ENCODE results near the gene ZNF417. TPM values are rescaled to one million over a fixed set of nuclear protein-coding genes. Genes with fewer than 3 reads are reported as not detected.

The ZNF417 gene
- total and polyA plus RNA-seq, 2 of the 13 experiments (the other 11 are each of a cell fraction or from before 2014, with no cell fraction given), result 2.9 to 13.7 TPM

DNA sequence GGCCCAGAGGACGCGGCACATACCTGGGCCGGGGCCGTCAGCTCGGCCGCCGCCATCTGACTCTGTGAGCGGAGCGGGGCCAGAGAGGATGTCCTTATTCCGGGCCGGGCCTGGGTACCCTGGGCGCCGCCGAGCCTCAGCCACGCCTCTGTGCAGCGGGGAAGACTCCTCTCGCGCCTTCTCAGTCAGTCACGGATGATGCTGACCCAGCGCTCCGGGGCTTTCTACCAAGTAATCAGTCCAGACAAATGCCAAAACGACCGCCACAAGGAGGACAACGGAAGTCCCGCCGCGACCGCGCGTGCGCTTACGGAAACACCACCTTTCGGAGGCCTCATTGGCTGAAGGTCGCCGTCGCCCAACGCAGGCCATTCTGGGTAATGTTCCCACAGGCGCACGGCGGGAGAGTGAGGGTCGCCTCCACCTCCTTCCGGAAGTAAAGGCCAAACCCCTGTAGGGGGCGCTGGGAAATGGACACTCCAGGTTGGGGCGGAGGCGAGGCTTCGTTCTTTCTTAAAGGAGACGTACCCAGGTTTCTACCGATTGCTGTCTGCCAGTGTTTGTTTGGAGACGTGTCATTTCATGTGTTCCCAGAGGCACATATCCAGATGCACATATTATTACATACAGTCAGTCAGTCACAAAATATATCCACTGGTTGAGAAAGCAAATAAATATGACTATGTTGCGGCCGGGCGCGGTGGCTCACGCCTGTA, 31.2 kb upstream of the ZNF417 start, which contains the start of gene ZNF256 (continued):
- TF ChIP-seq, protein P1, sequence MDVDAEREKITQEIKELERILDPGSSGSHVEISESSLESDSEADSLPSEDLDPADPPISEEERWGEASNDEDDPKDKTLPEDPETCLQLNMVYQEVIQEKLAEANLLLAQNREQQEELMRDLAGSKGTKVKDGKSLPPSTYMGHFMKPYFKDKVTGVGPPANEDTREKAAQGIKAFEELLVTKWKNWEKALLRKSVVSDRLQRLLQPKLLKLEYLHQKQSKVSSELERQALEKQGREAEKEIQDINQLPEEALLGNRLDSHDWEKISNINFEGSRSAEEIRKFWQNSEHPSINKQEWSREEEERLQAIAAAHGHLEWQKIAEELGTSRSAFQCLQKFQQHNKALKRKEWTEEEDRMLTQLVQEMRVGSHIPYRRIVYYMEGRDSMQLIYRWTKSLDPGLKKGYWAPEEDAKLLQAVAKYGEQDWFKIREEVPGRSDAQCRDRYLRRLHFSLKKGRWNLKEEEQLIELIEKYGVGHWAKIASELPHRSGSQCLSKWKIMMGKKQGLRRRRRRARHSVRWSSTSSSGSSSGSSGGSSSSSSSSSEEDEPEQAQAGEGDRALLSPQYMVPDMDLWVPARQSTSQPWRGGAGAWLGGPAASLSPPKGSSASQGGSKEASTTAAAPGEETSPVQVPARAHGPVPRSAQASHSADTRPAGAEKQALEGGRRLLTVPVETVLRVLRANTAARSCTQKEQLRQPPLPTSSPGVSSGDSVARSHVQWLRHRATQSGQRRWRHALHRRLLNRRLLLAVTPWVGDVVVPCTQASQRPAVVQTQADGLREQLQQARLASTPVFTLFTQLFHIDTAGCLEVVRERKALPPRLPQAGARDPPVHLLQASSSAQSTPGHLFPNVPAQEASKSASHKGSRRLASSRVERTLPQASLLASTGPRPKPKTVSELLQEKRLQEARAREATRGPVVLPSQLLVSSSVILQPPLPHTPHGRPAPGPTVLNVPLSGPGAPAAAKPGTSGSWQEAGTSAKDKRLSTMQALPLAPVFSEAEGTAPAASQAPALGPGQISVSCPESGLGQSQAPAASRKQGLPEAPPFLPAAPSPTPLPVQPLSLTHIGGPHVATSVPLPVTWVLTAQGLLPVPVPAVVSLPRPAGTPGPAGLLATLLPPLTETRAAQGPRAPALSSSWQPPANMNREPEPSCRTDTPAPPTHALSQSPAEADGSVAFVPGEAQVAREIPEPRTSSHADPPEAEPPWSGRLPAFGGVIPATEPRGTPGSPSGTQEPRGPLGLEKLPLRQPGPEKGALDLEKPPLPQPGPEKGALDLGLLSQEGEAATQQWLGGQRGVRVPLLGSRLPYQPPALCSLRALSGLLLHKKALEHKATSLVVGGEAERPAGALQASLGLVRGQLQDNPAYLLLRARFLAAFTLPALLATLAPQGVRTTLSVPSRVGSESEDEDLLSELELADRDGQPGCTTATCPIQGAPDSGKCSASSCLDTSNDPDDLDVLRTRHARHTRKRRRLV (CRISPR knock-in tag; IDR thresholded peaks at IDR 0.05), result no peak
- no peak for TF ChIP-seq ZNF841 (CRISPR knock-in tag; IDR thresholded peaks at IDR 0.05; ENCODE audit: borderline replicate concordance)
- TF ChIP-seq NFIC (IDR thresholded peaks at IDR 0.05; ENCODE audit: low read length), result no peak
- TF ChIP-seq PAWR (CRISPR knock-in tag; IDR thresholded peaks at IDR 0.05; ENCODE audit: borderline replicate concordance), result no peak
- peak; percentile 94 for TF ChIP-seq GMEB1 (CRISPR knock-in tag; IDR thresholded peaks at IDR 0.05; ENCODE audit: borderline replicate concordance)
- no peak for TF ChIP-seq MAFF (IDR thresholded peaks at IDR 0.05; ENCODE audit: low read depth, low read length)
- TF ChIP-seq ZFP37 (CRISPR knock-in tag; IDR thresholded peaks at IDR 0.05; ENCODE audit: borderline replicate concordance), result 0 out of 2 replicates have a peak, but pooled peaks have one; percentile 24
- TF ChIP-seq ZNF740 (CRISPR knock-in tag; IDR thresholded peaks at IDR 0.05), result no peak
- no peak for TF ChIP-seq RBM22 (optimal IDR thresholded peaks at IDR 0.05; ENCODE audit: low read length)
- TF ChIP-seq REXO4 (CRISPR knock-in tag; IDR thresholded peaks at IDR 0.05; ENCODE audit: borderline replicate concordance), result no peak
- no peak for TF ChIP-seq HNRNPUL1 (IDR thresholded peaks at IDR 0.05; ENCODE audit: low read depth, low read length)
- no peak for TF ChIP-seq ZSCAN25 (CRISPR knock-in tag; IDR thresholded peaks at IDR 0.05)
- TF ChIP-seq AFF4 (CRISPR knock-in tag; IDR thresholded peaks at IDR 0.05), result no peak
- peak; percentile 49; the same call in 1 of the 2 replicates for TF ChIP-seq PATZ1 (CRISPR knock-in tag; IDR thresholded peaks at IDR 0.05)
- no peak for TF ChIP-seq ZNF557 (CRISPR knock-in tag; IDR thresholded peaks at IDR 0.05)

All from HepG2 (cell line).